Measurements from ENCODE around the gene CYP4B1.

- TF ChIP-seq, protein P1, sequence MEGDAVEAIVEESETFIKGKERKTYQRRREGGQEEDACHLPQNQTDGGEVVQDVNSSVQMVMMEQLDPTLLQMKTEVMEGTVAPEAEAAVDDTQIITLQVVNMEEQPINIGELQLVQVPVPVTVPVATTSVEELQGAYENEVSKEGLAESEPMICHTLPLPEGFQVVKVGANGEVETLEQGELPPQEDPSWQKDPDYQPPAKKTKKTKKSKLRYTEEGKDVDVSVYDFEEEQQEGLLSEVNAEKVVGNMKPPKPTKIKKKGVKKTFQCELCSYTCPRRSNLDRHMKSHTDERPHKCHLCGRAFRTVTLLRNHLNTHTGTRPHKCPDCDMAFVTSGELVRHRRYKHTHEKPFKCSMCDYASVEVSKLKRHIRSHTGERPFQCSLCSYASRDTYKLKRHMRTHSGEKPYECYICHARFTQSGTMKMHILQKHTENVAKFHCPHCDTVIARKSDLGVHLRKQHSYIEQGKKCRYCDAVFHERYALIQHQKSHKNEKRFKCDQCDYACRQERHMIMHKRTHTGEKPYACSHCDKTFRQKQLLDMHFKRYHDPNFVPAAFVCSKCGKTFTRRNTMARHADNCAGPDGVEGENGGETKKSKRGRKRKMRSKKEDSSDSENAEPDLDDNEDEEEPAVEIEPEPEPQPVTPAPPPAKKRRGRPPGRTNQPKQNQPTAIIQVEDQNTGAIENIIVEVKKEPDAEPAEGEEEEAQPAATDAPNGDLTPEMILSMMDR (conservative IDR thresholded peaks at IDR 0.05 in 1 of 2, IDR thresholded peaks at IDR 0.05 in 1 of 2; ENCODE audit: low read depth in 1 of 2, low read length in 2 of 2) = no peak
- TF ChIP-seq EZH2 (IDR thresholded peaks at IDR 0.05; ENCODE audit: low read length, missing control alignments) = no peak
Measured at GRCh38 chr1:46798810-46799209, at the start of gene CYP4B1.
